GM12878 (cell line): ENCODE results near the gene TFRC. TPM values are rescaled to one million over a fixed set of nuclear protein-coding genes. Genes with fewer than 3 reads are reported as not detected.
A peak's percentile ranks its signal among the peaks of the same experiment; 100 is the strongest.

Experiments
- ATAC-seq: fragments of 200-7000 bp; cut with Tn5 transposase; 3 replicates; pipeline ENCODE4 v1.9.1; 2020; ENCODE audit warnings: mild to moderate bottlenecking, moderate library complexity
- BruUV-seq: library from RNA; stranded (reverse); fragments of 400-500 nt; replicated peaks from 2 replicates; lab custom pipeline; 2021; lab: Mats Ljungman, UMichigan
- CTCF ChIA-PET: fragments of 300-600 bp; sonication (Branson Sonifier 250); formaldehyde crosslinking; extraction: SDS; loops from one replicate; lab custom pipeline; 2021; ENCODE audit warnings: inconsistent platforms; lab: Yijun Ruan, JAX
- POLR2A ChIA-PET: fragments of 350-600 bp; formaldehyde crosslinking; extraction: SDS; loops from one replicate; lab custom pipeline; 2021; ENCODE audit warnings: inconsistent platforms; lab: Charles Lee
- RAD21 ChIA-PET: fragments of 300-600 bp; sonication (Branson Sonifier 250); formaldehyde crosslinking; loops from one replicate; lab custom pipeline; 2023; ENCODE audit warnings: antibody characterized with exemption; ENCODE audit not compliant: unreplicated experiment; lab: Charles Lee
- SMC1A ChIA-PET: fragments of 300-600 bp; sonication (Branson Sonifier 250); formaldehyde crosslinking; loops from one replicate; lab custom pipeline; 2023; ENCODE audit not compliant: unreplicated experiment, uncharacterized antibody; lab: Charles Lee
- DNase-seq: peaks from one replicate; pipeline ENCODE4 v3.0.0-alpha.2; 2011; ENCODE audit warnings: low read depth, low spot score
- FAIRE-seq: peaks from 3 replicates; lab custom pipeline; 2011; peaks lifted over from hg19 to GRCh38; lab: Jason Lieb, UNC
- H2AFZ ChIP-seq: 2 replicates; pipeline ENCODE4 v1.6.0; 2011; ENCODE audit warnings: low read depth, low read length, control low read depth; ENCODE audit not compliant: control insufficient read depth
- H3K27ac ChIP-seq: 2 replicates; pipeline ENCODE4 v1.5.1; 2011; ENCODE audit warnings: control low read depth; ENCODE audit not compliant: control insufficient read depth, insufficient read depth
- H3K27me3 ChIP-seq, 2 experiments: replicated peaks in 1 of 2; 2 replicates each; pipeline versions ENCODE4 v1.6.0 to v1.6.1; 2011; ENCODE audit warnings: low read length in 1 of 2; ENCODE audit not compliant: control insufficient read depth in 2 of 2, insufficient read depth in 2 of 2
- H3K36me3 ChIP-seq, 2 experiments: 2 replicates each; pipeline ENCODE4 v1.5.1; 2011; ENCODE audit warnings: low read length in 1 of 2; ENCODE audit not compliant: control insufficient read depth in 2 of 2, insufficient read depth in 2 of 2
- H3K4me1 ChIP-seq: 2 replicates; pipeline ENCODE4 v1.6.1; 2011; ENCODE audit warnings: mild to moderate bottlenecking, low read length, moderate library complexity, mixed read lengths; ENCODE audit not compliant: control insufficient read depth, insufficient read depth
- H3K4me2 ChIP-seq: 2 replicates; pipeline ENCODE4 v1.6.0; 2011; ENCODE audit warnings: control low read depth; ENCODE audit not compliant: control insufficient read depth, insufficient read depth
- H3K4me3 ChIP-seq: fragments of 200-600 bp; sonication (generic); 2 replicates; pipeline ENCODE4 v1.5.1; 2016
- H3K79me2 ChIP-seq: 2 replicates; pipeline ENCODE4 v1.6.0; 2011; ENCODE audit warnings: low read length; ENCODE audit not compliant: control insufficient read depth, insufficient read depth
- H3K9ac ChIP-seq: 2 replicates; pipeline ENCODE4 v1.8.0; 2011; ENCODE audit warnings: low read length, control low read depth, mixed read lengths; ENCODE audit not compliant: control insufficient read depth, insufficient read depth
- H3K9me3 ChIP-seq: replicated peaks from 3 replicates; pipeline ENCODE4 v1.5.1; 2011; ENCODE audit warnings: mild to moderate bottlenecking, low read length; ENCODE audit not compliant: control insufficient read depth, insufficient read depth
- H4K20me1 ChIP-seq: 2 replicates; pipeline ENCODE4 v1.6.0; 2011; ENCODE audit not compliant: control insufficient read depth, insufficient read depth
- CBFB ChIP-seq: IDR thresholded peaks from 2 replicates; pipeline ENCODE4 v1.6.1; 2016; ENCODE audit warnings: antibody characterized with exemption, low read depth
- ETV6 ChIP-seq, 2 experiments: fragments of 450-650 bp in 1 of 2; IDR thresholded peaks in 1 of 2; conservative IDR thresholded peaks in 1 of 2; 2 replicates each; pipeline ENCODE4 v1.6.1; 2014; ENCODE audit warnings: antibody characterized with exemption in 1 of 2, borderline replicate concordance in 1 of 2, low read depth in 1 of 2, mild to moderate bottlenecking in 1 of 2, moderate library complexity in 1 of 2
- MYB ChIP-seq: fragments of 150-350 bp; IDR thresholded peaks from 2 replicates; pipeline ENCODE4 v1.6.1; 2014; ENCODE audit warnings: mild to moderate bottlenecking, low read depth, low read length, borderline replicate concordance
- PML ChIP-seq: IDR thresholded peaks from 2 replicates; pipeline ENCODE4 v1.6.1; 2012; ENCODE audit warnings: low read length, inconsistent platforms
- RAD21 ChIP-seq: IDR thresholded peaks from 2 replicates; pipeline ENCODE4 v1.6.1; 2011; ENCODE audit warnings: mild to moderate bottlenecking, low read depth, low read length, moderate library complexity; ENCODE audit not compliant: insufficient read depth
- SPI1 ChIP-seq: IDR thresholded peaks from 2 replicates; pipeline ENCODE4 v1.6.1; 2011; ENCODE audit warnings: low read depth, mild to moderate bottlenecking, low read length, moderate library complexity, borderline replicate concordance; ENCODE audit not compliant: insufficient read depth
- USF1 ChIP-seq: IDR thresholded peaks from 2 replicates; pipeline ENCODE4 v1.6.1; 2011; ENCODE audit warnings: borderline replicate concordance, low read depth, mild to moderate bottlenecking, moderate library complexity, mixed read lengths, low read length; ENCODE audit not compliant: insufficient read depth; ENCODE audit errors: extremely low read length
- ZBED1 ChIP-seq: IDR thresholded peaks from 2 replicates; pipeline ENCODE4 v1.6.1; 2016; ENCODE audit warnings: borderline replicate concordance
- ZNF622 ChIP-seq: fragments of 450-650 bp; IDR thresholded peaks from 2 replicates; pipeline ENCODE4 v1.6.1; 2017; ENCODE audit warnings: mild to moderate bottlenecking, inconsistent platforms
- WGBS: methylation state at CpG from one replicate; pipeline ENCODE4 v1.1.6; 2016; ENCODE audit warnings: low lambda C conversion rate; ENCODE audit not compliant: insufficient replicate concordance, insufficient coverage; ENCODE audit errors: missing lambda C conversion rate; 5-methylcytosine and 5-hydroxymethylcytosine counted together
- in situ Hi-C: fragments of 300-500 bp; cut with MboI; formaldehyde crosslinking; loops from 9 replicates; pipeline ENCODE4 v1.14.3; 2018; ENCODE audit warnings: mixed read lengths
- intact Hi-C: fragments of 100-400 bp; cut with micrococcal nuclease; formaldehyde crosslinking; loops from one replicate; pipeline ENCODE4 v1.14.2; 2022; ENCODE audit not compliant: unreplicated experiment
- polyA plus RNA-seq, 11 experiments: library from polyadenylated mRNA; depleted of rRNA in 4 of 11; unstranded in 6 of 11; stranded (reverse) in 5 of 11; fragments of >200 nt; fragmentation: Nextera tagmentation in 4 of 11; fragmentation: Illumina TruSeq in 1 of 11; extraction: Ambion mirVana in 4 of 11; extraction: Trizol in 1 of 11; gene quantifications; 1 replicate in 1 of 11; 2 replicates in 10 of 11; pipeline versions ENCODE4 v1.2.1 to v1.2.3, GENCODE V29; 2011 to 2016; ENCODE audit warnings: inconsistent platforms in 2 of 11, missing spikeins in 2 of 11, low read depth in 1 of 11
- total RNA-seq, 4 experiments: library from RNA; depleted of rRNA in 3 of 4; stranded (reverse); fragments of >200 nt in 3 of 4; fragmentation: Illumina TruSeq in 1 of 4; extraction: Trizol in 1 of 4; gene quantifications; 2 replicates each; pipeline versions ENCODE4 v1.2.1 to v1.2.3, GENCODE V29; 2013 to 2021

TFRC gene
- total and polyA plus RNA-seq, 10 of the 15 experiments (the other 5 are each of a cell fraction or from before 2014, with no cell fraction given): 123 to 526 (median 316) TPM

- Histone ChIP-seq H3K36me3 (peaks cover 30 to 63% of the 10 kb centered on the region in 2 experiments), H3K4me3 (no peak overlapping the region), H3K27ac (no peak overlapping the region), H3K9me3 (no peaks in the 10 kb centered on the region), H3K79me2 (no peaks in the 10 kb centered on the region), H3K27me3 (no peaks in the 10 kb centered on the region), H2AFZ (no peak overlapping the region), H3K9ac (no peak overlapping the region), H3K4me2 (no peak overlapping the region), H3K4me1 (no peaks in the 10 kb centered on the region), H4K20me1 (no peaks in the 10 kb centered on the region)
- ATAC-seq: no peak
- ChIA-PET SMC1A (interaction anchor here (4.1 kb wide), 1 partner anchor 18 kb away, joined by 18 read pairs; no protein-coding TSS in a partner anchor), POLR2A (interaction anchor here (0.5 kb wide), 1 partner anchor 24 kb away, joined by 4 read pairs; no protein-coding TSS in a partner anchor), CTCF (interaction anchor here (1.0 to 2.1 kb wide), 2 partner anchors 19 to 32 kb away, joined by 3 to 7 read pairs; no protein-coding TSS in a partner anchor), RAD21 (no interaction called here)
- 88% methylated on average over 8 of the region's 8 CpGs for WGBS
- no peak for FAIRE-seq
- no peak for DNase-seq
- BruUV-seq: no TSS peak
- intact Hi-C loops: no loop called here
- TF ChIP-seq CBFB (no peak), SPI1 (no peak), PML (0 out of 2 replicates have a peak, but pooled peaks have one; percentile 29), ZBED1 (no peak), ETV6 (conservative IDR thresholded peaks at IDR 0.05 in 1 of 2, IDR thresholded peaks at IDR 0.05 in 1 of 2; ENCODE audit: borderline replicate concordance in 1 of 2, low read depth in 1 of 2) (no peak), MYB (no peak), USF1 (no peak), ZNF622 (no peak), RAD21 (no peak)
- in situ Hi-C loops: no loop called here
Observed at GRCh38 chr3:196055240-196055639, 26.6 kb downstream of the TFRC start.
